ENCODE measurements around the gene XAGE3.
"Not testable (repeated sequence)": the region's sequence is repeated elsewhere in the genome, so short reads cannot be mapped to it uniquely, and the experiment has no call there.

The XAGE3 gene

GRCh38 chrX:52867610-52868348, at the start of gene XAGE3:
XAGE3 (minus strand) TSS chrX:52868083; CDS start chrX:52867133, 950 bp downstream.
- no peak for DNase-seq

GRCh38 chrX:52914704-52915103, 46.8 kb upstream of the XAGE3 start:
- not testable (repeated sequence) for DNase-seq

GRCh38 chrX:52913681-52914080, 45.8 kb upstream of the XAGE3 start:
- DNase-seq: not testable (repeated sequence)

GRCh38 chrX:52909313-52909969, 41.6 kb upstream of the XAGE3 start:
- DNase-seq: not testable (repeated sequence)

- DNase-seq: not testable (repeated sequence)
These were observed 40.0 kb upstream of the XAGE3 start for GRCh38 chrX:52907900-52908299.

GRCh38 chrX:52907137-52907536, 39.3 kb upstream of the XAGE3 start:
- DNase-seq: not testable (repeated sequence)

- DNase-seq: not testable (repeated sequence)
These were observed 38.2 kb upstream of the XAGE3 start for GRCh38 chrX:52906072-52906471.

- not testable (repeated sequence) for DNase-seq
These were observed 37.6 kb upstream of the XAGE3 start for GRCh38 chrX:52905531-52905930.

- not testable (repeated sequence) for DNase-seq
These were observed 29.2 kb upstream of the XAGE3 start, which contains the start of gene FAM156B for GRCh38 chrX:52896855-52897709. FAM156B (plus strand) TSS chrX:52897330; CDS start chrX:52907226, 9,896 bp downstream.

GRCh38 chrX:52896438-52896837, 28.6 kb upstream of the XAGE3 start:
- not testable (repeated sequence) for DNase-seq

- DNase-seq: not testable (repeated sequence)
These were observed 20.2 kb upstream of the XAGE3 start for GRCh38 chrX:52888090-52888489.

- not testable (repeated sequence) for DNase-seq
These were observed 19.6 kb upstream of the XAGE3 start for GRCh38 chrX:52887459-52887858.

- DNase-seq: not testable (repeated sequence)
These were observed 8.5 kb upstream of the XAGE3 start for GRCh38 chrX:52876386-52876785.

GRCh38 chrX:52875436-52875835, 7.6 kb upstream of the XAGE3 start:
- not testable (repeated sequence) for DNase-seq

GRCh38 chrX:52874661-52875060, 6.8 kb upstream of the XAGE3 start:
- no peak for DNase-seq

- DNase-seq: not testable (repeated sequence)
These were observed 5.9 kb upstream of the XAGE3 start for GRCh38 chrX:52873825-52874224.

GRCh38 chrX:52870046-52870445, 2.2 kb upstream of the XAGE3 start:
- DNase-seq: no peak

GRCh38 chrX:52865343-52865998, 2.4 kb downstream of the XAGE3 start:
- DNase-seq: no peak

- DNase-seq: not testable (repeated sequence)
These were observed 10.8 kb downstream of the XAGE3 start for GRCh38 chrX:52856991-52857525.

- no peak for DNase-seq
These were observed 15.6 kb downstream of the XAGE3 start for GRCh38 chrX:52852110-52852860.

GRCh38 chrX:52843619-52844018, 24.3 kb downstream of the XAGE3 start:
- DNase-seq: not testable (repeated sequence)

All from activated CD4-positive, alpha-beta T cell treated with anti-CD3 and anti-CD28 coated beads, Interleukin-2, amount 50 U/mL, for 1 hour (primary cell).